T-helper 1 cell treated with Interleukin-12 subunit alpha and Interleukin-12 subunit beta and Interleukin-4 antibody, amounts not matched to agents 30 μg/mL and 1 μg/mL, for 36 hours (primary cell): Measurements from ENCODE around the gene LAMTOR2.

Experiments
- H3K27ac Mint-ChIP-seq: one replicate; pipeline ENCODE4 v1.8.0; 2021; ENCODE audit warnings: mild to moderate bottlenecking, mixed read lengths
- H3K27me3 Mint-ChIP-seq: one replicate; pipeline ENCODE4 v1.8.0; 2021; ENCODE audit warnings: low read depth, mixed read lengths
- H3K36me3 Mint-ChIP-seq: one replicate; pipeline ENCODE4 v1.8.0; 2021; ENCODE audit warnings: low read depth, mixed read lengths
- H3K4me1 Mint-ChIP-seq: one replicate; pipeline ENCODE4 v1.8.0; 2021; ENCODE audit warnings: low read depth, mixed read lengths
- H3K4me3 Mint-ChIP-seq: one replicate; pipeline ENCODE4 v1.8.0; 2021; ENCODE audit warnings: mild to moderate bottlenecking, moderate library complexity, mixed read lengths
- H3K9me3 Mint-ChIP-seq: one replicate; pipeline ENCODE4 v1.8.0; 2021; ENCODE audit warnings: mixed read lengths

LAMTOR2 gene

DNA sequence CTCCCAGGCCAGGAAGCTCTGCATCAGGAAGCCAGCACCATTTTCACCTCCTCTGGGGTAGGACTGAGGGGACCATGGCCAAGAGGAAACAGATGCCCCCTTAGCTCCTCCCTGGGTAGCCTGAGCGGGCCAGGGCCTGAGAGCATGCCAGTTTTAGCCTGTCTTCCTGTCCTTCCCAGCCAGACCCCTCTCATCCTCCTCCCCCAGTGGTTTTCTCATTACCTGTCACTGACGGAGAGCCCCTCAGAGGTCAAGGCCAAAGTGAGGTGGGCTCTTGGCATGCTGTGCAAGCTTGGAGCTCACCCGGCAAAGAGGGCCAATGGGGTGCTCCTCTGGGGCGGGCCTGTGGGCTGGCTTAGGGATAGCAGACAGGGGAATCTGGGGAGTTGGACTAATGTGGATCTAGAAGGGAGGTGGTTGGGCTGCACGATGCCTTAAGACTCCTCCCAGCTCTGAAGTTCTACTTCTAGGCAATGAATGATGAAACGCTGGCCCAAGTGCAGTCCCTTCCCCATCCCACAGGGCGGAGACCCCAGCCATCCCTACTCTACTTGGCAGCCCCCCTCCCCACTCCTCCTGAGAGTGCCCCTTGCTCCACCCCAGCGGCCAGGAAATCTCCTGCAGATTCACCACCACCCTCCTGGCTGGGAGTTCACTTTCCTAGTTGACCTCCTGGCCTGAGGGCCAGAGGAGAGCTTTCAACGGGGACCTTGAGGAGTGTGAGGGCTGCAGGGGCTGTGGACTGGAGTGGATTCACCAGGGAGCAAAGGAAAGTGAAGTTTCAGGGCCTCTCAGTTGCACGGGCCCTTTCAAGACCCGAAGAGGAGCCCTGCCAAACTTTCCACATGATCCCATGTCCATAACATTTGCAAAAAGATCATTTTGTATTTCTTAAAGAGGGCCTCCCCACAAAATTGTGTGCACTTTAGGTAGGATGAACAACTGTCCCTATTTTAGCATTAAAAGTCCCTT lies 50.6 kb downstream of the LAMTOR2 start:
- peaks cover 21% of the 10 kb centered on the region for H3K4me1 Mint-ChIP-seq
- no peaks in the 10 kb centered on the region for H3K36me3 Mint-ChIP-seq
- peak overlapping the region; percentile 42 for H3K27ac Mint-ChIP-seq
- no peak overlapping the region for H3K4me3 Mint-ChIP-seq
- H3K27me3 Mint-ChIP-seq, result peaks cover 47% of the 10 kb centered on the region
- H3K9me3 Mint-ChIP-seq, result no peaks in the 10 kb centered on the region

DNA sequence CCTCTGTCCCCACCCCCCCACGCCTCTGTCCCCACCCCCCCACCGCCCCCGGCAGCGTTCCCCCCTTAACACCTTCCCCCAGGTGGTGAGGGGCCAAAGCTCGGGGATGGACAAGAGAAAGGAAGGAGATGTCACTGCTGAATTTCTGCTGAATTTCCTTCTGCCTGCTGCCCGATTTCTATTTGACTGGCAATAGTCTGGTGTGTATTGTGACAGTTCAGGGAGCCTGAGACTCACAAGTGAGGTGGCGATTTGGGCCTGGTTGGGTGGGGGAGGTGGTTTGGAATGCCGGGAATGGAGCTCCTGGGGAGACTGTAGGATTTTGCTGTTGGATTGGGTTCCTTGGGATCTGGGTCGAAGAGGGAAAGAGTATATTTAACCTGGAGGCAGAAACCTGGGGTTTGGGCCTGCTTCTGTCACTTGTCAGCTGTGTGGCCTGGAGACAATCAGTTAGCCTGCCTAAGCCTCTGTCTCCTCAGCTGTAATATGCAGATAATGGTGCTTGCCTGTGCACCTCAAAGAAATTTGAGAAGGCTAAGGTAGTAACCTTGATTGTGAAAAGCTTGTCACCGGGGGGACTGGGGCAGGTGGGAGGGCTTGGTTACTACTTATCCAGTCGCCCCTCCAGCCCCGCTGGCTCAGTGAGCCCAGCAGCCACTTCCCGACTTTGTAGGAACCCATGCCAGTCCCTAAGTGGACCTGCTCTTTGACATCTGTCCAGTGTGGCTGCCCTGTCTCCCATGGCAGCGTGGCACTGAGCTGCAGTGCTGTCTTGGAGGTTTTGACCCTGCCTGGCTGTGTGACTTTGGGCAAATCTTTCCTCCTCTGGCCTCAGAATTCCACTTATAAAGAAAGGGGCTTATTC lies 52.3 kb downstream of the LAMTOR2 start:
- Mint-ChIP-seq H3K36me3 (no peaks in the 10 kb centered on the region), H3K27ac (peak overlapping the region; percentile 64), H3K4me1 (peaks cover 16% of the 10 kb centered on the region), H3K4me3 (peak overlapping the region; percentile 8), H3K27me3 (peaks cover 41% of the 10 kb centered on the region), H3K9me3 (no peaks in the 10 kb centered on the region)

DNA sequence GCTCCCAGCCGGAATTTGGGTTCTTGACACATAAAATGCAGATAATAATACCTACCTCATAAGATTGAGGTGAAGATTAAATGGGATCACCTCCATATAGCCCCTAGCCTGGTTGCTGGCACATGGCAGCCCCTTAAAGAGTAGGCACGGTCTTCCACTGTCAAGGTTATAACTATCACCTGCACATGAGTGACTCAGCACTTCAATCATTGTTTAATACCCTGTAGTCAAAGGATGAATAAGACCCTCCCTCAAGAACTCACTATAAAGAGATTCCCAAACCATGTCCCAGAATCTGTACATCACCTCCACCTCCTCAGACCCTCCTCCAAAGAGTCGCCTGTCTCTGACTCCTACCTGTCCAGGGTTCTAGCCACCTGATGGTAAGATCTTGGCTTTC lies 53.5 kb downstream of the LAMTOR2 start:
- no peaks in the 10 kb centered on the region for H3K36me3 Mint-ChIP-seq

More for the DNA sequence above, 53.5 kb downstream of the LAMTOR2 start:
- no peaks in the 10 kb centered on the region for H3K9me3 Mint-ChIP-seq
- H3K4me1 Mint-ChIP-seq, result peaks cover 16% of the 10 kb centered on the region
- H3K4me3 Mint-ChIP-seq, result no peak overlapping the region
- peaks cover 50% of the 10 kb centered on the region for H3K27me3 Mint-ChIP-seq
- H3K27ac Mint-ChIP-seq, result no peak overlapping the region
